ENCODE measurements around the gene SPPL3. TPM values are rescaled to one million over a fixed set of nuclear protein-coding genes. Genes with fewer than 3 reads are reported as not detected.

SPPL3 gene
- total RNA-seq, 1 experiment from 2014 or later, result 51.1 TPM

- Histone ChIP-seq H3K4me1 (ENCODE audit: control insufficient read depth, insufficient read depth, low read length) (peaks cover 8% of the 10 kb centered on the region), H3K9me3 (ENCODE audit: control insufficient read depth, insufficient read depth, low read depth, low read length) (no peaks in the 10 kb centered on the region), H3K4me3 (ENCODE audit: low read depth in 2 of 2, low read length in 2 of 2) (peak overlapping the region; percentile 71 to 82), H3K27me3 (ENCODE audit: control insufficient read depth, insufficient read depth, low read length) (no peaks in the 10 kb centered on the region), H3K27ac (ENCODE audit: low read length) (peak overlapping the region; percentile 90), H3K36me3 (ENCODE audit: control insufficient read depth, insufficient read depth, low read length) (peaks cover 9% of the 10 kb centered on the region)
- TF ChIP-seq SIN3A (IDR thresholded peaks at IDR 0.05; ENCODE audit: borderline replicate concordance, insufficient read depth, low read depth, low read length), result no peak
- no peak; the same call in 1 of the 2 replicates for TF ChIP-seq POLR2AphosphoS5 (IDR thresholded peaks at IDR 0.05; ENCODE audit: low read depth, low read length)
- no peak for TF ChIP-seq CTCF (IDR thresholded peaks at IDR 0.05)
- TF ChIP-seq TCF7L2 (IDR thresholded peaks at IDR 0.05; ENCODE audit: low read depth, low read length), result no peak
- in situ Hi-C loops (cut with HindIII; ENCODE audit: low pct_unique_long_range_greater_than_20kb, low sequenced_read_pairs), result no loop called here
- ATAC-seq (peak; percentile 27), DNase-seq (ENCODE audit: low read depth, low spot score) (no peak)
- BruUV-seq (replicated peaks), result no TSS peak
- POLR2A ChIA-PET, result interaction anchor here (0.6 to 0.7 kb wide), 2 partner anchors 178 to 255 kb away, joined by 3 read pairs; no protein-coding TSS in a partner anchor
- intact Hi-C loops (cut with micrococcal nuclease; ENCODE audit: unreplicated experiment), result no loop called here
- CTCF ChIA-PET, result interaction anchor here (0.5 to 1.1 kb wide), 3 partner anchors 40 to 456 kb away, joined by 3 to 10 read pairs (median 3); no protein-coding TSS in a partner anchor
Measured at GRCh38 chr12:120725151-120725658, 179.0 kb downstream of the SPPL3 start.

GRCh38 chr12:120724720-120725119 lies 179.4 kb downstream of the SPPL3 start:
- ChIA-PET CTCF (interaction anchor here (0.6 to 1.1 kb wide), 2 partner anchors 247 to 457 kb away, joined by 3 read pairs; no protein-coding TSS in a partner anchor), POLR2A (interaction anchor here (0.7 kb wide), 1 partner anchor 255 kb away, joined by 3 read pairs; no protein-coding TSS in a partner anchor)
- Histone ChIP-seq H3K4me1 (ENCODE audit: control insufficient read depth, insufficient read depth, low read length) (peaks cover 8% of the 10 kb centered on the region), H3K27ac (ENCODE audit: low read length) (peak overlapping the region; percentile 90), H3K36me3 (ENCODE audit: control insufficient read depth, insufficient read depth, low read length) (peaks cover 10% of the 10 kb centered on the region), H3K27me3 (ENCODE audit: control insufficient read depth, insufficient read depth, low read length) (no peaks in the 10 kb centered on the region), H3K9me3 (ENCODE audit: control insufficient read depth, insufficient read depth, low read depth, low read length) (no peaks in the 10 kb centered on the region), H3K4me3 (ENCODE audit: low read depth in 2 of 2, low read length in 2 of 2) (peak overlapping the region in 1 of 2 experiments; percentile 82; a peak in 2 of 4 replicates)
- intact Hi-C loops (cut with micrococcal nuclease; ENCODE audit: unreplicated experiment), result no loop called here
- no peak for ATAC-seq
- no TSS peak for BruUV-seq (replicated peaks)
- DNase-seq (ENCODE audit: low read depth, low spot score), result no peak
- TF ChIP-seq CTCF (IDR thresholded peaks at IDR 0.05) (no peak), REST (IDR thresholded peaks at IDR 0.05; ENCODE audit: insufficient read depth in 1 of 2, low read depth in 2 of 2, low read length in 1 of 2) (no peak), SIN3A (IDR thresholded peaks at IDR 0.05; ENCODE audit: borderline replicate concordance, insufficient read depth, low read depth, low read length) (no peak), TCF7L2 (IDR thresholded peaks at IDR 0.05; ENCODE audit: low read depth, low read length) (no peak)
- in situ Hi-C loops (cut with HindIII; ENCODE audit: low pct_unique_long_range_greater_than_20kb, low sequenced_read_pairs), result no loop called here
